GM18508 (cell line): ENCODE results near the gene ACAA2.
A peak's percentile ranks its signal among the peaks of the same experiment; 100 is the strongest.
"Not testable (repeated sequence)": the region's sequence is repeated elsewhere in the genome, so short reads cannot be mapped to it uniquely, and the experiment has no call there.

Experiments
- ATAC-seq: cut with Tn5 transposase; IDR thresholded peaks from one replicate; pipeline ENCODE4 v1.9.1; 2021; ENCODE audit warnings: moderate number of reproducible peaks; ENCODE audit not compliant: insufficient read depth, unreplicated experiment

The ACAA2 gene

GRCh38 chr18:49814147-49814499 is 790 bp upstream of the ACAA2 start:
- peak; percentile 6 for ATAC-seq

- no peak for ATAC-seq
These were observed 339 bp downstream of the ACAA2 start for GRCh38 chr18:49813069-49813318.

- no peak for ATAC-seq
These were observed 856 bp downstream of the ACAA2 start for GRCh38 chr18:49812286-49813068.

- no peak for ATAC-seq
These were observed 2.0 kb downstream of the ACAA2 start for GRCh38 chr18:49811151-49811938.

- ATAC-seq, result not testable (repeated sequence)
These were observed 4.7 kb downstream of the ACAA2 start for GRCh38 chr18:49808553-49809191.

- no peak for ATAC-seq
These were observed 9.2 kb downstream of the ACAA2 start for GRCh38 chr18:49804096-49804495.

GRCh38 chr18:49802623-49803022 is 10.7 kb downstream of the ACAA2 start:
- ATAC-seq, result no peak

GRCh38 chr18:49800491-49800890 is 12.8 kb downstream of the ACAA2 start:
- not testable (repeated sequence) for ATAC-seq

GRCh38 chr18:49799806-49800205 is 13.5 kb downstream of the ACAA2 start:
- not testable (repeated sequence) for ATAC-seq

- no peak for ATAC-seq
These were observed 15.3 kb downstream of the ACAA2 start for GRCh38 chr18:49798001-49798400.

- ATAC-seq, result no peak
These were observed 17.5 kb downstream of the ACAA2 start for GRCh38 chr18:49795612-49796552.

GRCh38 chr18:49794743-49795142 is 18.6 kb downstream of the ACAA2 start:
- ATAC-seq, result no peak

GRCh38 chr18:49789560-49790134 is 23.7 kb downstream of the ACAA2 start:
- not testable (repeated sequence) for ATAC-seq

- no peak for ATAC-seq
These were observed 24.9 kb downstream of the ACAA2 start for GRCh38 chr18:49788327-49788898.

- ATAC-seq, result no peak
These were observed 27.2 kb downstream of the ACAA2 start for GRCh38 chr18:49786019-49786720.

- ATAC-seq, result no peak
These were observed 28.7 kb downstream of the ACAA2 start for GRCh38 chr18:49784427-49785185.

- ATAC-seq, result not testable (repeated sequence)
These were observed 29.7 kb downstream of the ACAA2 start for GRCh38 chr18:49783631-49784030.

- ATAC-seq, result no peak
These were observed 34.4 kb downstream of the ACAA2 start for GRCh38 chr18:49778826-49779465.
